Testis (tissue), 3 donors: ENCODE results near the gene DLEC1. TPM values are rescaled to one million over a fixed set of nuclear protein-coding genes. Genes with fewer than 3 reads are reported as not detected.
"Not testable (repeated sequence)": the region's sequence is repeated elsewhere in the genome, so short reads cannot be mapped to it uniquely, and the experiment has no call there.

Experiments used
- DNase-seq: peaks from one replicate; pipeline ENCODE4 v3.0.0-alpha.2; 2019
- H3K27ac ChIP-seq, 2 donors: fragments of 200-600 bp; sonication (generic); one replicate each; pipeline ENCODE4 v1.5.1; 2019
- H3K27me3 ChIP-seq: fragments of 200-600 bp; sonication (generic); one replicate; pipeline ENCODE4 v1.5.1; 2019
- H3K36me3 ChIP-seq: fragments of 200-600 bp; sonication (generic); one replicate; pipeline ENCODE4 v1.5.1; 2017; ENCODE audit warnings: low read depth; ENCODE audit errors: missing control alignments
- H3K4me1 ChIP-seq: fragments of 200-600 bp; sonication (generic); one replicate; pipeline ENCODE4 v1.5.1; 2019
- H3K4me3 ChIP-seq, 2 donors: fragments of 200-600 bp; sonication (generic); one replicate each; pipeline ENCODE4 v1.5.1; 2017 to 2019
- H3K9me3 ChIP-seq: fragments of 200-600 bp; sonication (generic); one replicate; pipeline ENCODE4 v1.5.1; 2017
- CTCF ChIP-seq, 3 experiments: fragments of 450-650 bp in 2 of 3; fragments of 200-600 bp in 1 of 3; sonication (generic) in 1 of 3; IDR thresholded peaks; one replicate each; pipeline ENCODE4 v1.5.1; 2016 to 2019; ENCODE audit warnings: antibody characterized with exemption in 3 of 3, mild to moderate bottlenecking in 2 of 3, moderate library complexity in 1 of 3
- POLR2A ChIP-seq: fragments of 450-650 bp; IDR thresholded peaks from one replicate; pipeline ENCODE4 v1.6.1; 2017; ENCODE audit warnings: antibody characterized with exemption, mild to moderate bottlenecking, moderate library complexity
- WGBS, 2 donors: methylation state at CpG; one replicate each; pipeline ENCODE4 v1.1.5; 2018; 5-methylcytosine and 5-hydroxymethylcytosine counted together
- intact Hi-C: fragments of 100-400 bp; cut with DNase I; formaldehyde crosslinking; loops from one replicate; pipeline ENCODE4 v1.15.1; 2023; ENCODE audit warnings: low total_unique reads
- polyA plus RNA-seq: library from polyadenylated mRNA; stranded (reverse); fragments of 350-450 nt; fragmentation: Illumina TruSeq; extraction: RNeasy Lipid Tissue Mini Kit (QIAGEN cat#74804); gene quantifications from one replicate; pipeline ENCODE4 v1.2.3, GENCODE V29; 2014; ENCODE audit warnings: low read depth, low replicate concordance; ENCODE audit not compliant: insufficient read depth
- total RNA-seq, 2 donors: library from RNA; depleted of rRNA; stranded (reverse); fragments of >200 nt; gene quantifications; one replicate each; pipeline ENCODE4 v1.2.3, GENCODE V29; 2016

The DLEC1 gene
- total and polyA plus RNA-seq, 3 donors from 2014 or later: 32.3 to 40.8 (median 36.9) TPM

- Histone ChIP-seq H3K4me3 (no peak overlapping the region), H3K27me3 (no peaks in the 10 kb centered on the region), H3K4me1 (peaks cover 11% of the 10 kb centered on the region), H3K27ac (no peak overlapping the region), H3K9me3 (no peaks in the 10 kb centered on the region), H3K36me3 (no peaks in the 10 kb centered on the region)
- TF ChIP-seq CTCF (IDR thresholded peaks at IDR 0.05) (no peak), POLR2A (no peak)
- intact Hi-C loops: no loop called here
- DNase-seq: no peak
- 71 to 86% methylated on average over 3 of the region's 3 CpGs for WGBS, 2 donors
Measured at GRCh38 chr3:38054499-38055001, 15.5 kb downstream of the DLEC1 start.

- no peak for DNase-seq
- Histone ChIP-seq H3K9me3 (no peaks in the 10 kb centered on the region), H3K4me1 (peaks cover 4% of the 10 kb centered on the region), H3K27me3 (no peaks in the 10 kb centered on the region), H3K4me3 (no peak overlapping the region), H3K36me3 (no peaks in the 10 kb centered on the region), H3K27ac (no peak overlapping the region)
- TF ChIP-seq CTCF (IDR thresholded peaks at IDR 0.05): no peak
- no peak for TF ChIP-seq POLR2A
- intact Hi-C loops: no loop called here
- 83 to 96% methylated on average over 2 of the region's 2 CpGs for WGBS, 2 donors
Measured at GRCh38 chr3:38059148-38059547, 20.1 kb downstream of the DLEC1 start.

- DNase-seq: no peak
- Histone ChIP-seq H3K4me3 (no peak overlapping the region), H3K36me3 (no peaks in the 10 kb centered on the region), H3K27me3 (no peaks in the 10 kb centered on the region), H3K27ac (no peak overlapping the region), H3K9me3 (no peaks in the 10 kb centered on the region), H3K4me1 (peaks cover under 1% of the 10 kb centered on the region)
- intact Hi-C loops: no loop called here
- no peak for TF ChIP-seq POLR2A
- TF ChIP-seq CTCF (IDR thresholded peaks at IDR 0.05): no peak
- 84% methylated on average over 7 of the region's 7 CpGs for WGBS, 2 donors
Measured at GRCh38 chr3:38059591-38059990, 20.6 kb downstream of the DLEC1 start.

- TF ChIP-seq POLR2A (no peak), CTCF (IDR thresholded peaks at IDR 0.05) (no peak)
- DNase-seq: no peak
- H3K36me3 ChIP-seq: no peaks in the 10 kb centered on the region
- no peaks in the 10 kb centered on the region for H3K4me1 ChIP-seq
- H3K9me3 ChIP-seq: no peaks in the 10 kb centered on the region
- intact Hi-C loops: no loop called here
- no peak overlapping the region for H3K4me3 ChIP-seq
- H3K27me3 ChIP-seq: no peaks in the 10 kb centered on the region
- 85 to 89% methylated on average over 2 of the region's 2 CpGs for WGBS, 2 donors
- H3K27ac ChIP-seq: no peak overlapping the region
Measured at GRCh38 chr3:38062809-38063208, 23.8 kb downstream of the DLEC1 start.

- not testable (repeated sequence) for H3K4me1 ChIP-seq
Measured at GRCh38 chr3:38064453-38064852, 25.4 kb downstream of the DLEC1 start.

More at GRCh38 chr3:38064453-38064852, 25.4 kb downstream of the DLEC1 start:
- H3K4me3 ChIP-seq, DNase-seq, intact Hi-C loops, H3K27ac ChIP-seq, H3K36me3 ChIP-seq, H3K9me3 ChIP-seq, H3K27me3 ChIP-seq: not testable (repeated sequence)
- WGBS, 2 donors: 86 to 88% methylated on average over 10 to 21 of the region's 32 CpGs
